Transverse colon (tissue), 3 donors: Measurements from ENCODE around the gene DHX58.

Experiments
- EP300 ChIP-seq: sonication (generic); formaldehyde crosslinking; IDR thresholded peaks from one replicate; pipeline ENCODE4 v1.6.1; 2017; ENCODE audit warnings: antibody characterized with exemption, low read depth
- TF ChIP-seq, protein P1 (sequence below), 5 experiments: fragments of 200-600 bp in 3 of 5; fragments of 450-650 bp in 2 of 5; sonication (generic) in 3 of 5; IDR thresholded peaks; 1 replicate in 2 of 5; 2 replicates in 3 of 5; pipeline ENCODE4 v1.5.1; 2016 to 2017; ENCODE audit warnings: antibody characterized with exemption in 5 of 5, inconsistent platforms in 3 of 5, mild to moderate bottlenecking in 2 of 5, moderate library complexity in 1 of 5

DNA sequence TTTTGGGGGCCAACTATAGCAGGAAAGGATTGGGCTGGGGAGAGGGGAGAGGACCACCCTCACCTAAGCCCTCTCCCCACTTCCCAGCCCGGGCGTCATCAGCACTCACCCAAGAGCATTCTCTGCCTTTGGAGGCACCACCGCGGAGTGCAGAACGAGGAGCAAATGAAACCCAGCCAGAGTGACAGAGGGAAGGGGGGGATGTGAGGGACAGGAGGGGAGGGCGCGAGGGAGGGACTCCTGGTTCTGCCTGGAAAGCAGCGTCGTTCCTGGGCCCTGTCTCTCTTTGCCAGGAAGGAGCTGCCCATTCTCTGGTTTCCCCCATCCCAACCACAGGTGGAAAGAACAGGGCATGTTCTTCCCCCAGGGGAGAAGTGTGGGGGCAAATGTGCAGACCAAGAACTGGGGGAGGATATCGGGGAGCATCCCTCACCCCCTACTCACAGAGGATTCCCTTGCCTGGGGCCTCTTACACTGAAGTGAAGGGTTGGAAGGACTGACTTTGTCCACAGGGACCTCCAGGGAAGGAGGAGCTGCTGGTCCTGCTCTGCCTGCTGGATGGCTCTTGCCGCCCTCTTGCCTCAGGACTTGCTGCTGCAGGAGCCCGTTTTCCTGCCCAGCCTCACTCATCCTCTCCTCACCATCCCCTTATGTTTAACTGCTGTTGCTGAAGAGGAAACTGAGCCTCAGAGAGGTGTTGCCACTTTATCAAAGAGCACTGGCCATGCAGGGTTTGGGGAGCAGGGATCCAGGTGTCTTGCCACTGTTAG is 58.6 kb downstream of the DHX58 start:
- TF ChIP-seq, protein P1, sequence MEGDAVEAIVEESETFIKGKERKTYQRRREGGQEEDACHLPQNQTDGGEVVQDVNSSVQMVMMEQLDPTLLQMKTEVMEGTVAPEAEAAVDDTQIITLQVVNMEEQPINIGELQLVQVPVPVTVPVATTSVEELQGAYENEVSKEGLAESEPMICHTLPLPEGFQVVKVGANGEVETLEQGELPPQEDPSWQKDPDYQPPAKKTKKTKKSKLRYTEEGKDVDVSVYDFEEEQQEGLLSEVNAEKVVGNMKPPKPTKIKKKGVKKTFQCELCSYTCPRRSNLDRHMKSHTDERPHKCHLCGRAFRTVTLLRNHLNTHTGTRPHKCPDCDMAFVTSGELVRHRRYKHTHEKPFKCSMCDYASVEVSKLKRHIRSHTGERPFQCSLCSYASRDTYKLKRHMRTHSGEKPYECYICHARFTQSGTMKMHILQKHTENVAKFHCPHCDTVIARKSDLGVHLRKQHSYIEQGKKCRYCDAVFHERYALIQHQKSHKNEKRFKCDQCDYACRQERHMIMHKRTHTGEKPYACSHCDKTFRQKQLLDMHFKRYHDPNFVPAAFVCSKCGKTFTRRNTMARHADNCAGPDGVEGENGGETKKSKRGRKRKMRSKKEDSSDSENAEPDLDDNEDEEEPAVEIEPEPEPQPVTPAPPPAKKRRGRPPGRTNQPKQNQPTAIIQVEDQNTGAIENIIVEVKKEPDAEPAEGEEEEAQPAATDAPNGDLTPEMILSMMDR (IDR thresholded peaks at IDR 0.05), result no peak
- TF ChIP-seq EP300, result no peak
